Medulla oblongata (tissue), 1 donor: Measurements from ENCODE around the gene ITPR3.
A peak's percentile ranks its signal among the peaks of the same experiment; 100 is the strongest.

ENCODE experiments used
- DNase-seq: peaks from one replicate; pipeline ENCODE4 v3.0.0-alpha.2; 2015; ENCODE audit errors: extremely low spot score

The ITPR3 gene

GRCh38 chr6:33686981-33687975, 66.2 kb downstream of the ITPR3 start:
- no peak for DNase-seq

GRCh38 chr6:33688006-33688405, 66.9 kb downstream of the ITPR3 start:
- DNase-seq, result no peak

- DNase-seq, result no peak
Observed at GRCh38 chr6:33688451-33689147, 67.5 kb downstream of the ITPR3 start.

- DNase-seq, result no peak
Observed at GRCh38 chr6:33689148-33689494, 68.0 kb downstream of the ITPR3 start.

- no peak for DNase-seq
Observed at GRCh38 chr6:33689879-33690278, 68.8 kb downstream of the ITPR3 start.

- no peak for DNase-seq
Observed at GRCh38 chr6:33690766-33691165, 69.6 kb downstream of the ITPR3 start.

- no peak for DNase-seq
Observed at GRCh38 chr6:33691456-33692077, 70.4 kb downstream of the ITPR3 start.

- DNase-seq, result no peak
Observed at GRCh38 chr6:33692078-33692759, 71.1 kb downstream of the ITPR3 start.

GRCh38 chr6:33692760-33693158, 71.6 kb downstream of the ITPR3 start:
- no peak for DNase-seq

GRCh38 chr6:33693186-33694105, 72.3 kb downstream of the ITPR3 start:
- DNase-seq, result no peak

GRCh38 chr6:33694401-33694931, 73.3 kb downstream of the ITPR3 start:
- DNase-seq, result no peak

- no peak for DNase-seq
Observed at GRCh38 chr6:33694977-33695376, 73.9 kb downstream of the ITPR3 start.

- DNase-seq, result peak; percentile 25
Observed at GRCh38 chr6:33695451-33695887, 74.3 kb downstream of the ITPR3 start.

- no peak for DNase-seq
Observed at GRCh38 chr6:33696076-33696475, 75.0 kb downstream of the ITPR3 start.

GRCh38 chr6:33696548-33697518, 75.7 kb downstream of the ITPR3 start:
- DNase-seq, result peak; percentile 46

- DNase-seq, result no peak
Observed at GRCh38 chr6:33697845-33698244, 76.7 kb downstream of the ITPR3 start.

GRCh38 chr6:33698494-33698893, 77.4 kb downstream of the ITPR3 start:
- no peak for DNase-seq

GRCh38 chr6:33699131-33699530, 78.0 kb downstream of the ITPR3 start:
- no peak for DNase-seq

GRCh38 chr6:33699739-33700138, 78.6 kb downstream of the ITPR3 start:
- no peak for DNase-seq
